Liver (tissue), 9 donors: ENCODE data around the gene CCDC39. TPM values are rescaled to one million over a fixed set of nuclear protein-coding genes. Genes with fewer than 3 reads are reported as not detected.

Experiments used
- DNase-seq: peaks from one replicate; pipeline ENCODE4 v3.0.0-alpha.2; 2017; ENCODE audit warnings: low spot score
- H3K27ac ChIP-seq, 2 donors: one replicate each; pipeline ENCODE4 v1.7.0; 2013; ENCODE audit warnings: inconsistent platforms in 2 of 2, low read length in 2 of 2, control low read depth in 1 of 2, low read depth in 1 of 2, mild to moderate bottlenecking in 1 of 2
- H3K27me3 ChIP-seq, 4 donors: one replicate each; pipeline versions ENCODE4 v1.6.1 to v1.7.0; 2013; ENCODE audit warnings: low read length in 3 of 4, inconsistent platforms in 1 of 4, mild to moderate bottlenecking in 1 of 4, moderate library complexity in 1 of 4; ENCODE audit not compliant: control insufficient read depth in 4 of 4, insufficient read depth in 4 of 4
- H3K36me3 ChIP-seq, 4 donors: one replicate each; pipeline versions ENCODE4 v1.6.1 to v1.7.0; 2013; ENCODE audit warnings: low read length in 3 of 4, mild to moderate bottlenecking in 3 of 4, low read depth in 1 of 4, moderate library complexity in 1 of 4; ENCODE audit not compliant: control insufficient read depth in 4 of 4, insufficient read depth in 3 of 4
- H3K4me1 ChIP-seq, 4 donors: one replicate each; pipeline versions ENCODE4 v1.6.1 to v1.7.0; 2013; ENCODE audit warnings: low read length in 3 of 4, mild to moderate bottlenecking in 3 of 4, moderate library complexity in 1 of 4; ENCODE audit not compliant: control insufficient read depth in 4 of 4, insufficient read depth in 4 of 4
- H3K4me3 ChIP-seq, 3 donors: one replicate each; pipeline versions ENCODE4 v1.6.1 to v1.7.0; 2013; ENCODE audit warnings: low read length in 3 of 3, control low read depth in 1 of 3, low read depth in 1 of 3, mild to moderate bottlenecking in 1 of 3
- H3K9ac ChIP-seq, 2 donors: one replicate each; pipeline ENCODE4 v1.7.0; 2013; ENCODE audit warnings: low read length in 2 of 2, mild to moderate bottlenecking in 2 of 2, moderate library complexity in 2 of 2, control low read depth in 1 of 2, low read depth in 1 of 2
- H3K9me3 ChIP-seq, 4 donors: one replicate each; pipeline versions ENCODE4 v1.6.1 to v1.7.0; 2013; ENCODE audit warnings: low read length in 3 of 4; ENCODE audit not compliant: control insufficient read depth in 4 of 4
- EGR1 ChIP-seq, 2 donors: IDR thresholded peaks; 2 replicates each; pipeline ENCODE4 v1.6.1; 2016 to 2018; ENCODE audit warnings: antibody characterized with exemption in 2 of 2, low read depth in 2 of 2
- FOXA1 ChIP-seq: IDR thresholded peaks from 2 replicates; pipeline ENCODE4 v1.6.1; 2016; ENCODE audit warnings: antibody characterized with exemption
- FOXA2 ChIP-seq: IDR thresholded peaks from 2 replicates; pipeline ENCODE4 v1.6.1; 2016; ENCODE audit warnings: antibody characterized with exemption
- GABPA ChIP-seq, 2 donors: IDR thresholded peaks in 1 of 2; conservative IDR thresholded peaks in 1 of 2; 2 replicates each; pipeline ENCODE4 v1.6.1; 2016; ENCODE audit warnings: antibody characterized with exemption in 2 of 2, mild to moderate bottlenecking in 1 of 2, moderate library complexity in 1 of 2
- HNF4A ChIP-seq, 2 donors: conservative IDR thresholded peaks; 2 replicates each; pipeline ENCODE4 v1.6.1; 2016; ENCODE audit warnings: antibody characterized with exemption in 2 of 2, mild to moderate bottlenecking in 2 of 2
- JUND ChIP-seq, 2 donors: IDR thresholded peaks; 2 replicates each; pipeline ENCODE4 v1.6.1; 2016; ENCODE audit warnings: antibody characterized with exemption in 2 of 2
- MAX ChIP-seq: IDR thresholded peaks from 2 replicates; pipeline ENCODE4 v1.6.1; 2016; ENCODE audit warnings: antibody characterized with exemption
- NR2F2 ChIP-seq: IDR thresholded peaks from 2 replicates; pipeline ENCODE4 v1.6.1; 2016; ENCODE audit warnings: antibody characterized with exemption
- SP1 ChIP-seq: IDR thresholded peaks from 2 replicates; pipeline ENCODE4 v1.6.1; 2018; ENCODE audit warnings: antibody characterized with exemption, mild to moderate bottlenecking
- TAF1 ChIP-seq: conservative IDR thresholded peaks from 2 replicates; pipeline ENCODE4 v1.6.1; 2016; ENCODE audit warnings: antibody characterized with exemption, mild to moderate bottlenecking
- ZBTB33 ChIP-seq: IDR thresholded peaks from 2 replicates; pipeline ENCODE4 v1.6.1; 2016; ENCODE audit warnings: antibody characterized with exemption
- WGBS: extraction: QIAGEN DNeasy Blood & Tissue Kit; methylation state at CpG from one replicate; pipeline ENCODE4 v1.1.7; 2013; 5-methylcytosine and 5-hydroxymethylcytosine counted together
- polyA plus RNA-seq, 2 donors: library from polyadenylated mRNA; stranded (reverse) in 1 of 2; unstranded in 1 of 2; fragments of 200-250 nt in 1 of 2; fragments of >200 nt in 1 of 2; fragmentation: Nextera tagmentation in 1 of 2; extraction: Ambion mirVana in 1 of 2; gene quantifications; one replicate each; pipeline versions ENCODE4 v1.2.1 to v1.2.3, GENCODE V29; 2013 to 2015
- total RNA-seq, 2 donors: library from RNA; depleted of rRNA; stranded (reverse); fragments of >200 nt; gene quantifications; one replicate each; pipeline ENCODE4 v1.2.3, GENCODE V29; 2014
- TF ChIP-seq, protein P1 (sequence below): IDR thresholded peaks from 2 replicates; pipeline ENCODE4 v1.6.1; 2016; ENCODE audit warnings: antibody characterized with exemption
- TF ChIP-seq, protein P2 (sequence below): IDR thresholded peaks from 2 replicates; pipeline ENCODE4 v1.6.1; 2016; ENCODE audit warnings: antibody characterized with exemption, mild to moderate bottlenecking
- donor health status: healthy.
- donor health status: healthy.
- donor health status: healthy.
- donor health status: healthy.
- donor health status: healthy.

CCDC39 gene
- under 1 TPM in 1 of 2 donors, not detected in 1; under 0.01 TPM for total RNA-seq
- polyA plus RNA-seq, result under 1 TPM in 1 of 2 donors, not detected in 1; 0.08 TPM

DNA sequence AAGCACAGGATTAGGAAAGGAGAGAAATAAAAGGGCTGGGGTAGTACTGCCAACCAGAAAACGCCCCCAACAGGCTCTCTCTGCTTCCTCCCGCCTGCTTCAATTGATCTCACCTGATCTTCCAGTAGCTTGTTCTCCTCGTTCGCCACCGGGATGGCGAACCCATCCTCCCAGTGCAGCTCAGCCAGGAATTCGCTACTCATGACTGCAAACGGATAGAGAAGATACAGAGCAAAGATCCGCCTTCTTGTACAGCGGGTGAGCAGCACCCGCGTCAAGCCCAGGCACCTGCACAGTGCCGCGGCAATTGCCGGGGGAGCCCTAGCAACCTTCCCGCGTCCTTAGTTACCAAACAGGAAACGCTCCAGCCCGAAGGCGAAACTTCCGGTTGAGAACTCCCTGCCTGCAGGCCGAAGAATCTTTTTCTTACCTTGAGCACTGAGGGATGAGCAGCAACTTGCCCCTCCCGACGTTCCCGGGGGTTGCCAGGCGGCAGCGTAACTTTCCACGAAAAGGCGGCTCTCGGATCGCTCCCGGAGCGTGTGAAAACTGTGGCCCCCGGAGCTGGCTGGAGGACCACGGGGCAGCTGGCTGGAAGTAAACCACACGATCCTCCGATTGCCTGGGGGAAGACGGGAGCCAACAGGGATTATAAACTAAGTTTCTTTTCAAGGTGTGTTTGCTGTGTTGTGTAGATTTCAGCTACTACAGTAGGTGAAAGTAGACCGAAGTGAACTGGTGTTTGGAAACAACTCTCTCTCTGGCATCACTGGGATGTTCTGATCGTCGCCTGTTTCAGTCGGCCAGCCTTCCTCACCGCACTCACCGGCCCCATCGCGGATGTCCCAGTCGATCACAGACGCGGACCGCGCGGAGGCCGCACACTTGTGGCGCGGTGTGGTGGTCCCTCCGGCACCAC lies at the start of gene CCDC39:
Gene CCDC39, minus strand, starts transcription at position 312 of the 919 bp plus-strand sequence. Its CDS starts 109 bp downstream, at position 203.
- no peaks in the 10 kb centered on the region for H3K36me3 ChIP-seq
- 2% methylated on average over 56 of the region's 56 CpGs for WGBS
- H3K9me3 ChIP-seq, result no peaks in the 10 kb centered on the region
- no peak for TF ChIP-seq TAF1
- TF ChIP-seq MAX, result peak; percentile 44
- TF ChIP-seq JUND (IDR thresholded peaks at IDR 0.05), result no peak
- no peak for TF ChIP-seq HNF4A (conservative IDR thresholded peaks at IDR 0.05)
- TF ChIP-seq ZBTB33, result no peak
- TF ChIP-seq EGR1 (IDR thresholded peaks at IDR 0.05; ENCODE audit: low read depth in 2 of 2), result peak in 1 of 2 donors; percentile 50
- TF ChIP-seq, protein P1, sequence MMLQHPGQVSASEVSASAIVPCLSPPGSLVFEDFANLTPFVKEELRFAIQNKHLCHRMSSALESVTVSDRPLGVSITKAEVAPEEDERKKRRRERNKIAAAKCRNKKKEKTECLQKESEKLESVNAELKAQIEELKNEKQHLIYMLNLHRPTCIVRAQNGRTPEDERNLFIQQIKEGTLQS, result no peak
- TF ChIP-seq GABPA (IDR thresholded peaks at IDR 0.05 in 1 of 2, conservative IDR thresholded peaks at IDR 0.05 in 1 of 2), result peak; percentile 85 to 93
- no peak for TF ChIP-seq NR2F2
- peak within 1 kb of the TSS in 1 of 2 donors; percentile 31 for H3K9ac ChIP-seq
- H3K27ac ChIP-seq, result no peak within 1 kb of the TSS
- H3K27me3 ChIP-seq, result peaks cover 0 to 12% (median 5%) of the 10 kb centered on the region in 4 donors
- peak within 1 kb of the TSS; percentile 39 to 94 (median 68) for H3K4me3 ChIP-seq
- peaks cover 0 to 14% (median 13%) of the 10 kb centered on the region in 4 donors for H3K4me1 ChIP-seq
- peak; percentile 46 for DNase-seq

DNA sequence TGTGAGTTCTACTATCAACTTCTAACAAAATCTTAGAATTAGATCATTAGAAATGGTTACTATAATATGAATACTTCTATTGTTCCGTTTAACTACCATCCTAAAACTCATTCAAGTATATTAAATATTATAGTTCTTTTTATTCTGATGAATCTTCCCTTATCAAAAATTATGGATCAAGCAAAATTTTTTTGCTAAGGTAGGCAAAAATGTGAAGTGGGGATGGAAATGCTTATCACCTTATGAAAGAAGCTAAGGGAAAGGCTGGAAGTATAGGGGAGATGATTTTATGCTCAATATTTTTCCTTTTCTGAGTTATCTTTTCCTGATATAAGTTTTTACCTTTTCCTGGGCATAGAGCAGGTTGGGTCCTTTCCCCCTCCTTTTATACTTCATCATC lies 40.7 kb upstream of the CCDC39 start:
- Histone ChIP-seq H3K27me3 (no peaks in the 10 kb centered on the region), H3K9ac (no peak overlapping the region), H3K27ac (no peak overlapping the region), H3K4me1 (no peaks in the 10 kb centered on the region), H3K4me3 (no peak overlapping the region), H3K9me3 (no peaks in the 10 kb centered on the region), H3K36me3 (no peaks in the 10 kb centered on the region)
- 27% methylated on average over 1 of the region's 1 CpG for WGBS
- TF ChIP-seq GABPA (IDR thresholded peaks at IDR 0.05 in 1 of 2, conservative IDR thresholded peaks at IDR 0.05 in 1 of 2) (no peak), ZBTB33 (no peak), EGR1 (IDR thresholded peaks at IDR 0.05; ENCODE audit: low read depth in 2 of 2) (no peak), JUND (IDR thresholded peaks at IDR 0.05) (no peak), FOXA2 (no peak), HNF4A (conservative IDR thresholded peaks at IDR 0.05) (no peak), SP1 (no peak), NR2F2 (no peak), FOXA1 (no peak)
- TF ChIP-seq, protein P2, sequence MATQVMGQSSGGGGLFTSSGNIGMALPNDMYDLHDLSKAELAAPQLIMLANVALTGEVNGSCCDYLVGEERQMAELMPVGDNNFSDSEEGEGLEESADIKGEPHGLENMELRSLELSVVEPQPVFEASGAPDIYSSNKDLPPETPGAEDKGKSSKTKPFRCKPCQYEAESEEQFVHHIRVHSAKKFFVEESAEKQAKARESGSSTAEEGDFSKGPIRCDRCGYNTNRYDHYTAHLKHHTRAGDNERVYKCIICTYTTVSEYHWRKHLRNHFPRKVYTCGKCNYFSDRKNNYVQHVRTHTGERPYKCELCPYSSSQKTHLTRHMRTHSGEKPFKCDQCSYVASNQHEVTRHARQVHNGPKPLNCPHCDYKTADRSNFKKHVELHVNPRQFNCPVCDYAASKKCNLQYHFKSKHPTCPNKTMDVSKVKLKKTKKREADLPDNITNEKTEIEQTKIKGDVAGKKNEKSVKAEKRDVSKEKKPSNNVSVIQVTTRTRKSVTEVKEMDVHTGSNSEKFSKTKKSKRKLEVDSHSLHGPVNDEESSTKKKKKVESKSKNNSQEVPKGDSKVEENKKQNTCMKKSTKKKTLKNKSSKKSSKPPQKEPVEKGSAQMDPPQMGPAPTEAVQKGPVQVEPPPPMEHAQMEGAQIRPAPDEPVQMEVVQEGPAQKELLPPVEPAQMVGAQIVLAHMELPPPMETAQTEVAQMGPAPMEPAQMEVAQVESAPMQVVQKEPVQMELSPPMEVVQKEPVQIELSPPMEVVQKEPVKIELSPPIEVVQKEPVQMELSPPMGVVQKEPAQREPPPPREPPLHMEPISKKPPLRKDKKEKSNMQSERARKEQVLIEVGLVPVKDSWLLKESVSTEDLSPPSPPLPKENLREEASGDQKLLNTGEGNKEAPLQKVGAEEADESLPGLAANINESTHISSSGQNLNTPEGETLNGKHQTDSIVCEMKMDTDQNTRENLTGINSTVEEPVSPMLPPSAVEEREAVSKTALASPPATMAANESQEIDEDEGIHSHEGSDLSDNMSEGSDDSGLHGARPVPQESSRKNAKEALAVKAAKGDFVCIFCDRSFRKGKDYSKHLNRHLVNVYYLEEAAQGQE, result no peak
- TF ChIP-seq, protein P1, result no peak
- DNase-seq, result no peak
